HepG2 (cell line): Measurements from ENCODE around the gene MTRFR. TPM values are rescaled to one million over a fixed set of nuclear protein-coding genes. Genes with fewer than 3 reads are reported as not detected.

ENCODE experiments used
- ATAC-seq: fragments of 200-7000 bp; cut with Tn5 transposase; 3 replicates; pipeline ENCODE4 v1.9.1; 2020; ENCODE audit warnings: mild to moderate bottlenecking, moderate library complexity
- BruUV-seq: library from RNA; stranded (reverse); fragments of 400-500 nt; replicated peaks from 2 replicates; lab custom pipeline; 2021; lab: Mats Ljungman, UMichigan
- CTCF ChIA-PET: fragments of 300-600 bp; formaldehyde crosslinking; extraction: SDS; loops from one replicate; lab custom pipeline; 2021; ENCODE audit warnings: low total read pairs, inconsistent platforms, low intra/inter-chr PET ratio; lab: Yijun Ruan, JAX
- POLR2A ChIA-PET: fragments of 350-600 bp; sonication (Branson Sonifier 250); formaldehyde crosslinking; loops from one replicate; lab custom pipeline; 2020; ENCODE audit warnings: antibody characterized with exemption, inconsistent platforms; lab: Yijun Ruan, JAX
- DNase-seq: peaks from one replicate; pipeline ENCODE4 v3.0.0-alpha.2; 2015; ENCODE audit warnings: low spot score
- FAIRE-seq: peaks from 3 replicates; lab custom pipeline; 2011; peaks lifted over from hg19 to GRCh38; lab: Jason Lieb, UNC
- H2AFZ ChIP-seq: one replicate; pipeline ENCODE4 v1.6.1; 2011; ENCODE audit warnings: low read length, inconsistent platforms
- H3K27ac ChIP-seq: fragments of 300-600 bp; 3 replicates; pipeline ENCODE4 v1.8.0; 2011; ENCODE audit warnings: mixed run types, mild to moderate bottlenecking, mixed read lengths, low read length, inconsistent platforms; ENCODE audit not compliant: insufficient read depth; ENCODE audit errors: extremely low read length
- H3K27me3 ChIP-seq, 2 experiments: fragments of 200-600 bp in 1 of 2; 2 replicates in 1 of 2; 3 replicates in 1 of 2; pipeline versions ENCODE4 v1.6.0 to v1.8.0; 2011; ENCODE audit warnings: low read length in 2 of 2, mild to moderate bottlenecking in 2 of 2, moderate library complexity in 2 of 2, inconsistent platforms in 1 of 2; ENCODE audit not compliant: insufficient read depth in 2 of 2, control insufficient read depth in 1 of 2
- H3K36me3 ChIP-seq, 2 experiments: fragments of 200-600 bp in 1 of 2; replicated peaks in 1 of 2; 2 replicates in 1 of 2; 3 replicates in 1 of 2; pipeline versions ENCODE4 v1.5.1 to v1.8.0; 2011; ENCODE audit warnings: low read length in 2 of 2, inconsistent platforms in 1 of 2; ENCODE audit not compliant: insufficient read depth in 2 of 2, control insufficient read depth in 1 of 2
- H3K4me1 ChIP-seq: 2 replicates; pipeline ENCODE4 v1.5.1; 2012; ENCODE audit warnings: low read length, inconsistent platforms; ENCODE audit not compliant: insufficient read depth
- H3K4me2 ChIP-seq: 2 replicates; pipeline ENCODE4 v1.6.0; 2011; ENCODE audit warnings: low read depth, low read length, inconsistent platforms
- H3K4me3 ChIP-seq, 3 experiments: fragments of 200-600 bp in 1 of 3; sonication (generic), shearing (Covaris generic) in 1 of 3; replicated peaks in 1 of 3; 2 replicates each; pipeline ENCODE4 v1.5.1; 2011 to 2016; ENCODE audit warnings: low read length in 3 of 3, inconsistent platforms in 2 of 3, low read depth in 2 of 3, mild to moderate bottlenecking in 2 of 3, control low read depth in 1 of 3, mixed read lengths in 1 of 3; ENCODE audit not compliant: insufficient read depth in 1 of 3
- H3K79me2 ChIP-seq: one replicate; pipeline ENCODE4 v1.6.1; 2011; ENCODE audit warnings: low read length, inconsistent platforms; ENCODE audit not compliant: insufficient read depth
- H3K9ac ChIP-seq: 2 replicates; pipeline ENCODE4 v1.6.0; 2011; ENCODE audit warnings: mild to moderate bottlenecking, low read depth, low read length, inconsistent platforms; ENCODE audit not compliant: insufficient read depth
- H3K9me3 ChIP-seq: 2 replicates; pipeline ENCODE4 v1.5.1; 2012; ENCODE audit warnings: mild to moderate bottlenecking, low read length
- H4K20me1 ChIP-seq: 2 replicates; pipeline ENCODE4 v1.6.0; 2011; ENCODE audit warnings: inconsistent platforms, mild to moderate bottlenecking, low read length, moderate library complexity; ENCODE audit not compliant: insufficient read depth
- GATA4 ChIP-seq: sonication (generic); IDR thresholded peaks from 2 replicates; pipeline ENCODE4 v1.6.1; 2016; ENCODE audit warnings: antibody characterized with exemption, low read depth, borderline replicate concordance
- HNRNPK ChIP-seq: fragments of 200-400 bp; formaldehyde crosslinking; IDR thresholded peaks from 2 replicates; pipeline ENCODE4 v1.6.1; 2018; ENCODE audit warnings: low read length, low read depth, moderate library complexity, mild to moderate bottlenecking; ENCODE audit not compliant: poor library complexity, severe bottlenecking
- ZFY ChIP-seq: sonication (generic); formaldehyde crosslinking; IDR thresholded peaks from 2 replicates; pipeline ENCODE4 v1.4.0; 2020; ENCODE audit warnings: missing genetic modification reagents
- WGBS: methylation state at CpG from one replicate; pipeline ENCODE4 v1.1.6; 2017; ENCODE audit warnings: low lambda C conversion rate; 5-methylcytosine and 5-hydroxymethylcytosine counted together
- in situ Hi-C: cut with HindIII; loops from 2 replicates; pipeline ENCODE4 v1.10.0; 2017; ENCODE audit warnings: low pct_unique_long_range_greater_than_20kb; ENCODE audit not compliant: extremely low pct_ligation_motif_present
- intact Hi-C: fragments of 100-400 bp; cut with micrococcal nuclease; formaldehyde crosslinking; loops from one replicate; pipeline ENCODE4 v1.10.0; 2022; ENCODE audit not compliant: unreplicated experiment
- polyA plus RNA-seq, 8 experiments: library from polyadenylated mRNA; depleted of rRNA in 3 of 8; stranded (reverse) in 7 of 8; unstranded in 1 of 8; fragments of >200 nt; fragmentation: Illumina TruSeq in 4 of 8; extraction: Trizol in 4 of 8; gene quantifications; 2 replicates each; pipeline versions ENCODE4 v1.2.1 to v1.2.3, GENCODE V29; 2011 to 2016; ENCODE audit warnings: low read depth in 4 of 8, missing spikeins in 1 of 8, mixed read lengths in 1 of 8; ENCODE audit not compliant: insufficient read depth in 1 of 8
- total RNA-seq, 5 experiments: library from RNA; depleted of rRNA; stranded (reverse); fragments of >200 nt; fragmentation: Illumina TruSeq; extraction: Trizol; gene quantifications; 2 replicates each; pipeline ENCODE4 v1.2.3, GENCODE V29; 2016; ENCODE audit warnings: low read depth in 1 of 5
- TF ChIP-seq, protein P1 (sequence below): IDR thresholded peaks from 2 replicates; pipeline ENCODE4 v1.6.1; 2016; ENCODE audit warnings: low read depth, control low read depth

The MTRFR gene
- total and polyA plus RNA-seq, 2 of the 13 experiments (the other 11 are each of a cell fraction or from before 2014, with no cell fraction given) = 7.1 to 9.9 TPM

GRCh38 chr12:123223241-123223668, 10.0 kb upstream of the MTRFR start:
- H3K9me3 ChIP-seq = no peaks in the 10 kb centered on the region
- ChIA-PET CTCF (no interaction called here), POLR2A (interaction anchor here (4.5 kb wide), 1 partner anchor 9 kb away, joined by 20 read pairs; the partner anchor contains the start of genes MPHOSPH9 and MTRFR)
- BruUV-seq = no TSS peak
- H3K27me3 ChIP-seq = no peaks in the 10 kb centered on the region
- ATAC-seq (no peak), DNase-seq (no peak), FAIRE-seq (no peak)
- H2AFZ ChIP-seq = no peak overlapping the region
- H3K27ac ChIP-seq = no peak overlapping the region
- WGBS = 98% methylated on average over 11 of the region's 11 CpGs
- peaks cover 10 to 48% of the 10 kb centered on the region in 2 experiments; a peak in 4 of 5 replicates for H3K36me3 ChIP-seq
- H3K9ac ChIP-seq = no peak overlapping the region
- in situ Hi-C loops = no loop called here
- intact Hi-C loops = no loop called here
- H3K4me2 ChIP-seq = no peak overlapping the region
- TF ChIP-seq, protein P1, sequence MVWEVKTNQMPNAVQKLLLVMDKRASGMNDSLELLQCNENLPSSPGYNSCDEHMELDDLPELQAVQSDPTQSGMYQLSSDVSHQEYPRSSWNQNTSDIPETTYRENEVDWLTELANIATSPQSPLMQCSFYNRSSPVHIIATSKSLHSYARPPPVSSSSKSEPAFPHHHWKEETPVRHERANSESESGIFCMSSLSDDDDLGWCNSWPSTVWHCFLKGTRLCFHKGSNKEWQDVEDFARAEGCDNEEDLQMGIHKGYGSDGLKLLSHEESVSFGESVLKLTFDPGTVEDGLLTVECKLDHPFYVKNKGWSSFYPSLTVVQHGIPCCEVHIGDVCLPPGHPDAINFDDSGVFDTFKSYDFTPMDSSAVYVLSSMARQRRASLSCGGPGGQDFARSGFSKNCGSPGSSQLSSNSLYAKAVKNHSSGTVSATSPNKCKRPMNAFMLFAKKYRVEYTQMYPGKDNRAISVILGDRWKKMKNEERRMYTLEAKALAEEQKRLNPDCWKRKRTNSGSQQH (CRISPR knock-in tag) = no peak
- TF ChIP-seq GATA4 = no peak
- H3K4me1 ChIP-seq = no peaks in the 10 kb centered on the region
- no peaks in the 10 kb centered on the region for H4K20me1 ChIP-seq
- no peak overlapping the region for H3K4me3 ChIP-seq
- H3K79me2 ChIP-seq = peaks cover 9% of the 10 kb centered on the region

DNA sequence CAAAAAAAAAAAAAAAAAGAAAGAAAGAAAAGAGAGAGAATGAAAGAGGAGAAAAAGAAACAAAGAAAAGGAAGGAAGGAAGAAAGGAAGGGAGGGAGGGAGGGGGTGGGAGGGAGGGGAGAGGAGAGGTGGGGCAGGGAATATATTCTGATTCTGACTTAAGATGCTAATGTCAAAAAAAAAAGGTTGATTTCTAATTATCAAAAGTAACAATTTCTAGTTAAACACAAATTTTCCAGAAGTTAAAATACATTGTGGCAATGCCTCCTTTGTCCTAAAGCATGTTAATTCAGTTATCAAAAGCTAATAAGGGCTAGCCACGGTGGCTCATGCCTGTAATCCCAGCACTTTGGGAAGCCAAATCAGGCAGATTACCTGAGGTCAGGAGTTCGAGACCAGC, 7.8 kb upstream of the MTRFR start:
- Histone ChIP-seq H3K4me2 (no peak overlapping the region), H3K9ac (no peak overlapping the region), H4K20me1 (no peaks in the 10 kb centered on the region), H3K27me3 (no peaks in the 10 kb centered on the region), H3K36me3 (peaks cover 10 to 41% of the 10 kb centered on the region in 2 experiments; a peak in 4 of 5 replicates), H3K79me2 (peaks cover 27% of the 10 kb centered on the region), H2AFZ (no peak overlapping the region), H3K4me3 (no peak overlapping the region), H3K9me3 (no peaks in the 10 kb centered on the region)
- no peak for FAIRE-seq
- CTCF ChIA-PET = no interaction called here
- 100% methylated on average over 2 of the region's 2 CpGs for WGBS
- intact Hi-C loops = no loop called here
- TF ChIP-seq HNRNPK (peak; percentile 91), ZFY (no peak)
- TF ChIP-seq, all 625 proteins: peak for 1
- H3K27ac ChIP-seq = no peak overlapping the region
- BruUV-seq = no TSS peak
- no peak for ATAC-seq
- in situ Hi-C loops = loop anchor here (25.0 kb wide), 1 partner anchor 363 kb away; no protein-coding TSS in a partner anchor
- no peak for DNase-seq
- POLR2A ChIA-PET = interaction anchor here (4.5 kb wide), 1 partner anchor 7 kb away, joined by 20 read pairs; the partner anchor contains the start of genes MPHOSPH9 and MTRFR
- peaks cover 22% of the 10 kb centered on the region for H3K4me1 ChIP-seq
